BJ (cell line): ENCODE results near the gene METAP1D. TPM values are rescaled to one million over a fixed set of nuclear protein-coding genes. Genes with fewer than 3 reads are reported as not detected.

Experiments used
- CTCF ChIA-PET: fragments of 350-600 bp; formaldehyde crosslinking; extraction: SDS; loops from one replicate; lab custom pipeline; 2021; ENCODE audit warnings: antibody characterized with exemption, inconsistent platforms; lab: Yijun Ruan, JAX
- POLR2A ChIA-PET: fragments of 300-600 bp; sonication (Branson Sonifier 250); formaldehyde crosslinking; extraction: SDS; loops from one replicate; lab custom pipeline; 2021; ENCODE audit warnings: antibody characterized with exemption; lab: Charles Lee
- DNase-seq: peaks from one replicate; pipeline ENCODE4 v3.0.0-alpha.2; 2011; ENCODE audit warnings: low read depth
- H3K27me3 ChIP-seq: 2 replicates; pipeline ENCODE4 v1.6.0; 2011; ENCODE audit warnings: low read length; ENCODE audit not compliant: control insufficient read depth, insufficient read depth
- H3K36me3 ChIP-seq: 2 replicates; pipeline ENCODE4 v1.5.1; 2011; ENCODE audit warnings: low read length; ENCODE audit not compliant: control insufficient read depth, insufficient read depth
- H3K4me3 ChIP-seq: 2 replicates; pipeline ENCODE4 v1.5.1; 2011; ENCODE audit warnings: low read depth, mild to moderate bottlenecking, control low read depth, low read length
- polyA plus RNA-seq: library from polyadenylated mRNA; depleted of rRNA; stranded (reverse); fragments of >200 nt; gene quantifications from 2 replicates; pipeline ENCODE4 v1.2.3, GENCODE V29; 2011
- TF ChIP-seq, protein P1 (sequence below): IDR thresholded peaks from 2 replicates; pipeline ENCODE4 v1.5.1; 2011; ENCODE audit warnings: low read depth, mild to moderate bottlenecking, control low read depth, inconsistent platforms, low read length, moderate library complexity; ENCODE audit not compliant: insufficient read depth

METAP1D gene
- polyA plus RNA-seq, 1 experiment, result 4.8 TPM

GRCh38 chr2:172099472-172100079, 99.8 kb downstream of the METAP1D start:
- Histone ChIP-seq H3K27me3 (0 out of 2 replicates have a peak, but pooled peaks cover under 1% of the 10 kb centered on the region), H3K4me3 (peak overlapping the region; percentile 42), H3K36me3 (no peaks in the 10 kb centered on the region)
- no peak for DNase-seq
- ChIA-PET POLR2A (no interaction called here), CTCF (interaction anchor here (0.7 to 2.2 kb wide), 3 partner anchors 28 to 288 kb away, joined by 3 to 7 read pairs (median 3); no protein-coding TSS in a partner anchor)
- TF ChIP-seq, protein P1, sequence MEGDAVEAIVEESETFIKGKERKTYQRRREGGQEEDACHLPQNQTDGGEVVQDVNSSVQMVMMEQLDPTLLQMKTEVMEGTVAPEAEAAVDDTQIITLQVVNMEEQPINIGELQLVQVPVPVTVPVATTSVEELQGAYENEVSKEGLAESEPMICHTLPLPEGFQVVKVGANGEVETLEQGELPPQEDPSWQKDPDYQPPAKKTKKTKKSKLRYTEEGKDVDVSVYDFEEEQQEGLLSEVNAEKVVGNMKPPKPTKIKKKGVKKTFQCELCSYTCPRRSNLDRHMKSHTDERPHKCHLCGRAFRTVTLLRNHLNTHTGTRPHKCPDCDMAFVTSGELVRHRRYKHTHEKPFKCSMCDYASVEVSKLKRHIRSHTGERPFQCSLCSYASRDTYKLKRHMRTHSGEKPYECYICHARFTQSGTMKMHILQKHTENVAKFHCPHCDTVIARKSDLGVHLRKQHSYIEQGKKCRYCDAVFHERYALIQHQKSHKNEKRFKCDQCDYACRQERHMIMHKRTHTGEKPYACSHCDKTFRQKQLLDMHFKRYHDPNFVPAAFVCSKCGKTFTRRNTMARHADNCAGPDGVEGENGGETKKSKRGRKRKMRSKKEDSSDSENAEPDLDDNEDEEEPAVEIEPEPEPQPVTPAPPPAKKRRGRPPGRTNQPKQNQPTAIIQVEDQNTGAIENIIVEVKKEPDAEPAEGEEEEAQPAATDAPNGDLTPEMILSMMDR, result no peak

DNA sequence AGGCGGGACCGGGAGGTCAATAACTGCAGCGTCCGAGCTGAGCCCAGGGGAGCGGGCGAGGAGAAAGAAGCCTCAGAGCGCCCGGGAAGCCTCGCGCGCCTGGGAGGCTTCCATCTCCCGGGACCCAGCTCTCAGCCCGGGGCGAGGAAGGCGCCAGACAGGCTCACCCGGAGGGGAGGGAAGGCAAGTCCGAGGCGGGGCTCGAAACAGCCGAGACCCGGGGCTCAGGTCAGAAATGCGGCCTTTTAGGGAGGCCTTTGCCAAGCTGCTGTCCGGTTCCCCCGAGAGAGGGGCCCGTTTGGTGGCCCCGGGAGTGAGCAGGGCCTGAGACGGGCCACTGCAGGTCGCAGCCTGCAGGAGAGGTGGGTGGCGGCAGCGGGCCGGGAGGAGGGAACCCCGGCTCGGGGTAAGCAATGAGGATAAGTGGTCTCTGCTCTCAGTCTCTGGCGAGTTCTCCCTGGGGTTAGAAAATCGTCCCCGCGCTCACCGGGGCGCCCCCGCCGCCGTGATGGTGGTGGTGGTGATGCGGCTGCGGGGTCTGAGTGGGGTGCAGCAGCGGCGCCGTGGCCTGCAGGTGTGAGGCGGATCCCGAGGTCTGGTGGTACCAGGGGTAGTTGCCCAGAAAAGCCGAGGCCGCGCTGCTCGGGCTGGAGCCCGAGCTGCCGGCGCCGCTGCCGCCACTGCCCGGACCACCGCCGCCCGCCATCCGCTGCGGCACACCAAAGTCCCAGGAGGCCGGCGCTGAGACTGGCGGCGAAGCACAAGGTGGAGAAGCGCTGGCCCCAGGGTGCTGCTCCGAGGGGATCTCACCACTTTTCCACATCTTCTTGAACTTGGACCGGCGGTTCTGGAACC, 100.6 kb downstream of the METAP1D start:
- Histone ChIP-seq H3K36me3 (no peaks in the 10 kb centered on the region), H3K27me3 (no peaks in the 10 kb centered on the region), H3K4me3 (peak overlapping the region; percentile 22)
- DNase-seq, result no peak
- POLR2A ChIA-PET, result no interaction called here
- CTCF ChIA-PET, result interaction anchor here (0.7 to 2.2 kb wide), 3 partner anchors 274 to 397 kb away, joined by 3 to 7 read pairs (median 4); no protein-coding TSS in a partner anchor
- TF ChIP-seq, protein P1, result no peak

DNA sequence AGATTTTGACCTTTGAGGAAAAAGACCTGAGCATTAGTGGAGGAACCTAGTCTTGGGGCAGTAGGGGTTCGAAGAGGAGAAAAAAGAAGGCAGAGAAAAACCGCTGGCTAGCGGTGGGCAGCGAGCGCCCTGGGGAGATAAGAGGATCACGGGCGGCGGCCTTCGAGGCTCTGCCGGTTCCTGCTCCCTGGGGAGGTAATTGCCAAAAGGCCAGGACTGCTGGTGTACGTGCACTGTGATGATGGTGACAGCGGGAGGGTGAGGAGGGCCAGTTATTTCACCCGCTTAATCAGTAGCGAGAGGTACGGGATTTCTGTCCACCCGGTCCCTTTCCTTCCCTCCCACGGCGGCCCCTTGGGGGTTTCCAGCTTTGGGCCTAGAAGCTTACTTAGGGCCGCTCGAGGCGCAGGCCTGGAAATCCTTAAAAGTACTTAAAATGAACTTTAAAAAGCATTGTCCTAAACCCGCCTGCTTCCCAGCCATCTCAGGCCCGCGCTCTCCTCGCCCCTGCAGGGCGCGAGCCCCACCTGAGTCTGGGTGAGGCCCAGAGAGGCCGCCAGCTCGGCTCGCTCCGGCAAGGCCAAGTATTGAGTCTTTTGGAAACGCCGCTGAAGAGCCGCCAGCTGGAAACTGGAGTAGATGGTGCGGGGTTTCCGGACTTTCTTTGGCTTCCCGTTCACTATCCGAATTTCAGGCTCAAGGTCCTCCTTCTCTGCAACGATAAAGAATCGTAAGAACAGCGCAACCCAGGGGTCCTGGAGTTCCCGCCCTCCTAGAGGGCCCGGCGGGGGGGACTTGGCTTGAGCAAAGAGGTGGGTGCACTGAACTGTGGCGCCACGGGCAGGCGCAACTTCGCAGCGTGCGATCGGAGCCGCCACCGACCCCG, 101.4 kb downstream of the METAP1D start:
- POLR2A ChIA-PET, result no interaction called here
- TF ChIP-seq, protein P1, result 0 out of 2 replicates have a peak, but pooled peaks have one; percentile 5
- H3K36me3 ChIP-seq, result no peaks in the 10 kb centered on the region
- CTCF ChIA-PET, result interaction anchor here (1.1 to 2.5 kb wide), 7 partner anchors 12 to 398 kb away, joined by 3 to 11 read pairs (median 4); no protein-coding TSS in a partner anchor
- no peak for DNase-seq
- H3K4me3 ChIP-seq, result peak overlapping the region; percentile 49
- H3K27me3 ChIP-seq, result no peaks in the 10 kb centered on the region

DNA sequence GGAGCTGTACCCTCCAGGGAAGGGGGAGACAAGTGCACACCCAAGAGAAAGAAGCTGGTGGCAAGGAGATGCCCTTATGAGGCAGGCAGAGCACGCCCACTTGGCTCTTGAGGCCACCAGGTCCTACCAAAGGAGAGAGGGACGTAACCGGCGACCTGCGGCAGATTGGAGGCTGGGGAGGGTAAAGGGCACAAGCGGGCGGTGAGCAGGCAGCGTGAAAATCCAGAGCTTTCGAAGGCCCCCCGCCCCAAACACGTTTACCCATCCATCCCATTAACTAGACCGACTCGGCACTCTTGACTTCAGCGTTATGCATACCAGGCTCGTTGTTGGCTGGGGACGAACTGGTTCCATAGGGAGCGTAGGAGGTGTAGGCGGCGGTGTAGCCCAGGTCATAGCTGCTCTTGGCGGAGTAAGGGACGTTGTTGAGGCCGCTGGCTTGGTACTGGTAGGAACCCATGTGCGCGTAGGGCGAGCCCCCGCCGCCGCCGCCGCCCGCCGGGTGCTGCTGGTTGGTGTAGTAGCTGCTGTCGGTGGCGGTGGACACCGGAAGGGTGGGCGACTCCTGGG, 102.2 kb downstream of the METAP1D start:
- CTCF ChIA-PET, result interaction anchor here (0.9 to 2.5 kb wide), 11 partner anchors 11 to 528 kb away, joined by 3 to 11 read pairs (median 4); partner anchors contain the start of gene DLX1
- DNase-seq, result no peak
- H3K4me3 ChIP-seq, result peak overlapping the region; percentile 49
- no peaks in the 10 kb centered on the region for H3K27me3 ChIP-seq
- TF ChIP-seq, protein P1, result no peak
- POLR2A ChIA-PET, result interaction anchor here (0.6 kb wide), 1 partner anchor 17 kb away, joined by 5 read pairs; the partner anchor contains the start of gene DLX1
- no peaks in the 10 kb centered on the region for H3K36me3 ChIP-seq
